GM19023 (cell line): Measurements from ENCODE around the gene AKAP13.
A peak's percentile ranks its signal among the peaks of the same experiment; 100 is the strongest.

Source experiments
- ATAC-seq: cut with Tn5 transposase; IDR thresholded peaks from one replicate; pipeline ENCODE4 v1.9.1; 2021; ENCODE audit warnings: mild to moderate bottlenecking, moderate library complexity; ENCODE audit not compliant: unreplicated experiment

Gene AKAP13

DNA sequence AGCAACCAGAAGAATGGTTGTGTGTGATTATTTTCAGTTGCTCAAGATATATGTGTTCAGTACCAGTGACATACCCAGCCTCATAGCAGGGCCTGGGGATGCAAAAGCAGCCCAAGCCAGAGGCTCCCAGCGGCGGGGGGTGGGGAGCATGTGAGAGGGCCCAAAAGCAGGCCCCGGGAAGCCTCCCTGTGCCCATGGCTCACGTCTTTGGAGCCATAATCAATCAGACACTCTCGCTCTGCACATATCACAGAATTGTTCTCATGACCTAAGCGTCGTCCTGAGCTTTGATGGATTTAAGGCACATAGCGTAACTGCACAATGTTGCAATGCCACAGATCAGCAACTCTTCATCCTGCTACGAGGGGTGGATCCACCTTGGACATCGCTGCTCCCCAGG, 393.6 kb downstream of the AKAP13 start:
- ATAC-seq: no peak

DNA sequence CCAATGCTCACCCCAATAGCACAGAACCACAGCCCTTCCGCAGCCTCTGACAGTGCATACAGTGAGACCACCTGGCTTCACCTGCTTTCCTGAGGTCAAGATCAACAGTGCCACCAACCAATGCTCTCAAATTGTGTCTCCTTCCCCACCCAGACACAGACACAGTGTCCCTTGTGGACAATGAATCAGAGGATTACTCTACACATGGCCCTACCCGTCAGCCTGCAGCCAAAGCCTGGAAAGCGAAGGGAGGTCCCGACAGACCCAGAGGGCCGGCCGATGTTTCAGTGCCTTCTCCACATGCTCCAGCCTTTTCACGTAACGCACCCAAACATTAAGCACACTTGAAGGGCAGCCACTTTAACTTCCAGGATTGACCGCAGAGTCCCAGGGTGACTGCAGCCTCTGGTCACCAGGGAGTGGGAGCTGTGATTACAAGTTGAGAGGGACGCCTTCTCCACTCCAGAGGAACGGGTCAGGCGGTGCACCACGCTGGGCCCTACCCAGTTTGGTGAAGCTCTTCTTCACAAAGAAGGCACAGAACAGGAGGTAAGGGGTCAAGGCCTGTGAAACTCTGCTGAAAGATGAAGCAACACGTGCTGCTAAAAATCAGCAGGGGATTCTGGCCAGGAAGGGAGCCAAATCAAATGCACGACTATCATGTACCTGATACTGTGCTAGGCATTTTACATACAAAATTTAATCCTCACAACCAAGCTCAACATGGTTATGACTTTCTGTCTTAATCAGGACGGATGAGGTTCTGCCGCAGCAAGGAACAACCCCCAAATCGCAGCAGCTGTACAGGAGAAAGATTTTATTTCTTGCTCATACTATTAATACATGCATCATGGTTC, 397.1 kb downstream of the AKAP13 start:
- no peak for ATAC-seq

DNA sequence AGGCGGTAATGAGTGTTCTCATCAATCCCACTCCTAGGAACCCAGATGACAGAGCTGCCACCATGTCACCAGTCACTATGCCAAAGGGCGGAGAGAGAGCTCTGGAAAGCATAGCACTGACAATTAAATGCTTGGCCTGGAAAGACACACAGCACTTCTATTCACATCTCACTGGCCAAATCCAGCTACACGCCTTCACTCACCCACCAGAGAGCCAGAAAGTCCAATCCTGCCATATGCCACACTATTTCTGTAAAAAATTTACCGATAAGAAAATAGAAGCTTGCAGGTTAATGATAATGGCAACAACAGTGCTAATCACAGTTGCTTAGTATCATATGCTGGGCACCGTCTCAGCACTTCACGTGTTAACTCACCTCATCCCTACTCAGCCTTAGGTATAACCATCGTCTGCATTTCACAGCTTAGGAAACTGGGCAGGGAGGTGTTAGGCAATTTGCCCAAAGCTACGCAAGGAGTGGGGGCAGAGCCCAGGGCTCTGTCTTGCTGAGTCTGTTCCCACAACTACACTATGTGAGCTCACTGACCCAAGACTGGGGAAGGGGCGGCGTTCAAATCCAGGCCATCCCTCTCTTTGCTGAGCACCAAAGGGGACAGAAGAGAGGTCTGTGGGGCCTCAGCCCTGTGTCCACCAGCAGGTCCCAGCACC, 397.8 kb downstream of the AKAP13 start:
- no peak for ATAC-seq

- ATAC-seq: no peak
Observed at GRCh38 chr15:85779249-85779648, 398.8 kb downstream of the AKAP13 start.

GRCh38 chr15:85780225-85780985, 400.0 kb downstream of the AKAP13 start:
- no peak for ATAC-seq

- no peak for ATAC-seq
Observed at GRCh38 chr15:85781099-85781498, 400.7 kb downstream of the AKAP13 start.

DNA sequence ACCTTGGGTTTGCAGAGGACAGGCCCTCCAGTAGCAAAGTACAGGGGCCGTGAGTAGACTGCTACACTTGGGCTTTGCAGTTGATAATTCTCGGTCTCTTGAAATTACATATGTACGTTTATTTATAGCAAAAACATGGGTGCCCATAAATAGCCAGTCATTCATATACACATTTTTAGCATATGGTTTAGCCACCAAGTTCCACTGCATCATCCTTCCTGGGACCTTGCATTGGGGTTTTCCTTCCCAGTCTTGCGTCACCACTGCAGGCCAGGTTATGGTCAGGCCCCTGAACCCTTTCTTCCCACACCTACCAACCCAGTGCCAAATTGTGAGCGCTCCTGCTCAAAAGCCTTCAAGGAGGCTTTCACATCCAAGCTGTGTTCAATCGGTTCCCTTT, 401.7 kb downstream of the AKAP13 start:
- no peak for ATAC-seq

- no peak for ATAC-seq
Observed at GRCh38 chr15:85785887-85786780, 405.7 kb downstream of the AKAP13 start.

DNA sequence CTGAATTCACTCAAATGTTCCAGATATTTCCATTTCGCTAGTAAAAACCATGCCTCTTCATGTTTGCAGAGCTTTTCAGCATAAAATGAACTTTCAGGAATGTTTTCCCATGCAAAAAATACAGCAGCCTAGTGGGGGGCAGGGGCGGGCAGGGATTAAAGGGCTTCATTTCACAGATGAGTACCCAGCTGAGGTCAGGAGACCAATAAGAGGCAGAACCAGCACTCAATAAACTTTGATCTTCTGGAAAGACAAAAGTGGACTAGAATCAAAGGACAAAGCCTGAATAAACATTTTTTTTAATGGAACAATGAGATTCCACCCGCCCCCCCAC, 406.3 kb downstream of the AKAP13 start:
- no peak for ATAC-seq

DNA sequence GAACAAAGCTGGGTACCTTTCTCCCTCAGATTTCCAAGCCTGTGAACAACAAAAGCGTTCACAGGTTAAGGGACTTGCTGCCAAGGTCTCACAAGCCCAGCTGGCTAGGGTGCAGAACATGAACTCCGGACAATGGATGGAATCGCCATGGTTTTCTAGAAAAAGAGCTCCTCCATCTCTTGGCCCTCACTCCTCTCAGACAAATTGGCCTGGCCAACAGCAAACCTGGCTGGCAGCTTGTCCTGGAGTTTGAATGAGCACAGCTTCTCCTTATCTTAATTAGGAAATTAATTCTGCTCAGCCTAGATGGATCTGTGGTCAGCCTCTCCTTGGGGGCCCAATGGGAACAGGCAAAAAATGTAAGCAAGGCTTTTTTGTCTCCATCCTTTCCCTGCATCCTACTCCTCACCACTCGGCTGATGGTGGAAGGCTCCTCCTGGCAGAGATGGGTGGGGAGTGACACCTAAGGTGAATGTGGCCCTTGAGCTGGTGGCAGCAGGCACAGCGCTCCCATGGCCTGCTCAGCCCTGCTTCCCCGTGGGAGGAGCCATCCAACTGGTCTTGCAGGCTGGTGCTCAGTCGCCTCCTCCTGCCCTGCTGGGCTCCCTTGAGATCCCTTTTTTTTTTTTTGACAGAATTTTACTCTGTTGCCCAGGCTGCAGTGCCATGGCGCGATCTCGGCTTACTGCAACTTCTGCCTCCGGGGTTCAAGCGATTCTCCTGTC, 408.5 kb downstream of the AKAP13 start:
- ATAC-seq: no peak

GRCh38 chr15:85789496-85789875, 409.1 kb downstream of the AKAP13 start:
- ATAC-seq: no peak

- ATAC-seq: no peak
Observed at GRCh38 chr15:85792102-85792731, 411.8 kb downstream of the AKAP13 start.

GRCh38 chr15:85792912-85793590, 412.6 kb downstream of the AKAP13 start:
- no peak for ATAC-seq

DNA sequence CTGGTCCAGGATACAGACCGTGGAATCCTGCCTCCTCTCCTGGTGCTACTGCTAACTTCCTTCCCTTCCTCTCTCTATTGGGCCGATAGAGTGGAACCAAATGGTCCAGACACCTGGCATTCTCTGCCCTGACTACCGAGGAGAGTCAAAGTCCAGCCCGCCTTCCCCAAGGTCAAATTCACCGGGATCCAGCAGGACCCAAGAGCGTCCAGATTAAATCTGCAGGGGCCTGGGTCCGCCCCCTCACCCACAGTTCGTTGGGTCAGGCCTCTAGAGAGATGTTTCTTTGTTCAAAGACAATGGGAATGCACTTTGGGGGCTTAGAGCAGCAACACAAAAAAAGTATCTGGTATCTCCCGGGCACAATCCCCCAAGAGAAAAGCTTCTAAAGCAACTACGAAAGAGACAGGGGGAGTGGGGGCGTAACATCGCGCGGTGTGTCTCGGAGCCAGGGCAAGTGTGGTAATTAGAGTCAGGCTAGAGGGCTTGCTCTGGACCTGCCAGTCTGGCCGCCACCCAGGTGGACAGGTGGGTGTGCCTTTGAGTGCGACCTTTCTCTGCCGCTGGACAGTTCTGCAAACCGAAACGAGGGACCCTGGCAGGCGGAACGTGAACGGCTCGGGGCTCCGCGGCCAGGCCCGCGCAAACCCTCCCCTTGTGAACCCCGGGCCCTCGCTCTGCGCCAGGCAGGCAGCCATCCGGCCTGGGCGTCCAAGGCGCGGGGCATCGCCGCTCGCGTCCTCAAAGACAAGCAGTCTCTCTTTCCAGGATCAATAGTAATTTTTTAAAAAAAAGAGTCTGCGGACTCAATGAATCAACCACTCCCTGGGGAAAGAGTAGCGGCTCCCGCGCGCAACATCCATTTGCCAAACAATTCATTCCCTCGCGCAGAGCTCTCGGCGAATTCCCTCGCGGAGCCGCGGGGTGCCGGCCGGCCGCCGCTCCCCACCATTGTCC, 413.5 kb downstream of the AKAP13 start:
- ATAC-seq: peak; percentile 33

DNA sequence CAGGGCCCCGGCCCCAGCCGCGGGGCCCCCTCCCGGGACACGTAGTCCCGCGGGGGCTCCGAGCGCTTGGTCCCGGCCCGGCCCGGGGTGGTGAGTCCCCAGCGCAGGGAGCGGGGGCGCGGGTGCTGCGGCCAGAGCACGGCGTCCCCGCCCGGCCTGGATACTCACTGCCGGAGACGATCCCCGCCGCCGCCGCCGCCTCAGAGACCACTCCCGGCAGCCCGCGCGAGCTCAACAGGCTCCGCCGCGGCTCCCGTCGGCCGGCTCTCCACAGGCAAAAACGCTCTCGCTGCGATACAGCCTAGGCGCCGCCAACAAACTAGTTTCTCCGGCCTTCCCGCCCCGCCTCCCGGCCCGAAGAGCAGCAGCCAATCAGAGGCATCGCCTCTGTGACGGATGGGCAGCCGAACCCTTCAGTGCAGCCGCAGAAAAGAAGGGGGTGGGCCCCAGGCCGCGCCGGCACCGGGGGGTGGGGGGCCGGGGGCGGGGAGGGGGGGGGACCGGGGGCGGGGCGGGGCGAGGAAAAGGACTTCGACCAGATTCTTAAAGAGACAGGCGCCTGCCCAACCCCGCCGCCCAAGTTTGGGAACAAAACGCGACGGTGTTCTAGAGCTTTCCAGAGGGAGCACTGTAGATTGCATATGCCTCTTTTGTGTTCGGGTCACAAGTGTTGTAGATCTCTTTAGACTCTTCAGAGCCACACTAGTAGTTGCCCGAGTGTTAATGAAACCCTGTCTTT, 414.4 kb downstream of the AKAP13 start, which contains the start of gene KLHL25:
KLHL25 (minus strand) TSS at position 328 of the 739 bp plus-strand sequence. CDS start 25,115 bp downstream, outside the sequence.
- ATAC-seq: peak; percentile 99

GRCh38 chr15:85795337-85796305, 415.2 kb downstream of the AKAP13 start:
- ATAC-seq: no peak
